NT2/D1 (cell line): ENCODE measurements around the gene C10orf95.

Experiments used
- SUZ12 ChIP-seq: IDR thresholded peaks from 2 replicates; pipeline ENCODE4 v1.6.1; 2011; ENCODE audit not compliant: insufficient read length, insufficient read depth; ENCODE audit errors: extremely low read depth
- YY1 ChIP-seq: IDR thresholded peaks from 2 replicates; pipeline ENCODE4 v1.6.1; 2011; ENCODE audit not compliant: insufficient read length, insufficient read depth
- ZNF274 ChIP-seq: IDR thresholded peaks from 2 replicates; pipeline ENCODE4 v1.6.1; 2011; ENCODE audit warnings: mild to moderate bottlenecking, low read depth, low read length

DNA sequence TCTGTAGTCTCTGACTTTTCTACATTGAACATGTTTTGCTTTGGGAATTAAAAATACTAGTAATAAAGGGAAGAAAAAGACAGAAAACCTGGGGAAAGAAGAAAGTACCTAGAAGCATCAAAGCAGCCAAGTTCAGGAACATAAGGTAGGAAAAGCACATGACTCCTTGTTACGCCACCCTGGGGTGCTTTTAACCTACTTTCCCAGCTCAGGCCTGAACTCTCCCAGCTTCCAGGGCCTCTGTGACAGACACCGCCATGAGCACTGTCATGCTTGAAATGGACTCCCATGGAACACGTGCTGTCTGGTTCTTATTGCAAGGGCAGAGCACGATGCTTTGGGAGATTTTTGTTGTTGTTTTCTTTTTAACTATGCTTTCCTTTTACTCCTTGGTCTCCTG is 39.8 kb upstream of the C10orf95 start:
- TF ChIP-seq YY1: no peak
- TF ChIP-seq SUZ12: no peak
- TF ChIP-seq ZNF274: no peak
